Astrocyte of the cerebellum (primary cell): ENCODE data around the gene KRT39.

ENCODE experiments used
- DNase-seq: peaks from one replicate; pipeline ENCODE4 v3.0.0-alpha.2; 2011; ENCODE audit warnings: low read depth
- H3K4me3 ChIP-seq: 2 replicates; pipeline ENCODE4 v1.5.1; 2011; ENCODE audit warnings: mild to moderate bottlenecking, low read depth, low read length, moderate library complexity
- CTCF ChIP-seq: IDR thresholded peaks from 2 replicates; pipeline ENCODE4 v1.5.1; 2012; ENCODE audit warnings: low read length, low read depth, moderate library complexity, mild to moderate bottlenecking; ENCODE audit errors: missing control alignments
- in situ Hi-C: cut with HindIII; loops from 2 replicates; pipeline ENCODE4 v1.10.0; 2017; ENCODE audit warnings: low sequenced_read_pairs

The KRT39 gene

GRCh38 chr17:40938981-40939380 is 27.8 kb downstream of the KRT39 start:
- TF ChIP-seq CTCF: no peak
- H3K4me3 ChIP-seq: no peak overlapping the region
- in situ Hi-C loops: no loop called here
- DNase-seq: no peak

GRCh38 chr17:40937384-40937819 is 29.3 kb downstream of the KRT39 start, which contains the start of gene KRT23:
TSS of gene KRT23 (minus strand) at chr17:40937646. CDS start at chr17:40936603, 1,043 bp downstream.
- in situ Hi-C loops: no loop called here
- no peak for DNase-seq
- no peak within 1 kb of the TSS for H3K4me3 ChIP-seq
- TF ChIP-seq CTCF: no peak

DNA sequence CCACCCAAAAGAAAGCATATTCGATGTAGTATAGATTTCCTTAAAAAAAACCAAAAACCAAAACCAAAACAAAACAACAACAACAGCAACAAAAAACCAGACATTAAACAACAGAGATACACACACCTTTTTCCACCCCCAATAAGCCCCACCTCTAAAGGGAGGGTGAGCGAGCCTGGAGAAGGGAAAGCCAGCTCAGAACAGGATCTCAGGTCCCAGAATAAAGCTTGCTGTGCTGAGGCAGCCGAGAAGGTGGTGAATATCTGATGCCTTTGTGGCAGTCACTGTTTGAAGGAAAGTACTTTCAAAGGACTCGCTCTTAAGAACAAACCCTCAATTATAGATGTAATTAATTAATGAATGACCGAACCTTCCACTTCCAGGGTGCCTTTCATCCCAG is 29.8 kb downstream of the KRT39 start:
- TF ChIP-seq CTCF: no peak
- no peak overlapping the region for H3K4me3 ChIP-seq
- in situ Hi-C loops: no loop called here
- no peak for DNase-seq

DNA sequence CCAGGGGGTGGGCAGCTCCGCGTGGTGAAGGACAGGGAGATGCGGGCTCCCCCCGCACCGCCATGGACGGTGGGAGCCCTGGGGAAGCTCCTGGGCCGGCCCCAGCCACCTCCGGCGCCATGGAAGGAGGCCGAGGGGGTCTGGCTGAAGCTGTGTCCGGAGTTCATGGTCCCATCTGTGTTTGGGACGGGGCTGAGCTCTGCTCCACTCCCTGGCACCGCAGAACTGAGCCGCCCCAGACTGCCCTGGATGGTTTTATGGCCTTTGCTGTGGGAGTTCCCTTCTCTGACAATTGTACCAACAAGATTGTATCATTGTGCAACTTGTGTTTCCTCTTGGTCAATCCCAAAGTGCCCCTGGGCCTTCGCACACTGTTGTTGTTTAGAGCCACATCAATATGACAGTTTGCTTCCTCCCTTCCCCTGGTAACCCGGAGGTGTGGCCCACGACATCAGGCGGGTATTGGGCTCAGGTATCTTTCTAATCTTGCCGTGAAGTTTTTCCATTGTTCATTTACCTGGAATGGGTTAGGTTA is 30.2 kb downstream of the KRT39 start:
- in situ Hi-C loops: no loop called here
- DNase-seq: no peak
- no peak overlapping the region for H3K4me3 ChIP-seq
- no peak for TF ChIP-seq CTCF

DNA sequence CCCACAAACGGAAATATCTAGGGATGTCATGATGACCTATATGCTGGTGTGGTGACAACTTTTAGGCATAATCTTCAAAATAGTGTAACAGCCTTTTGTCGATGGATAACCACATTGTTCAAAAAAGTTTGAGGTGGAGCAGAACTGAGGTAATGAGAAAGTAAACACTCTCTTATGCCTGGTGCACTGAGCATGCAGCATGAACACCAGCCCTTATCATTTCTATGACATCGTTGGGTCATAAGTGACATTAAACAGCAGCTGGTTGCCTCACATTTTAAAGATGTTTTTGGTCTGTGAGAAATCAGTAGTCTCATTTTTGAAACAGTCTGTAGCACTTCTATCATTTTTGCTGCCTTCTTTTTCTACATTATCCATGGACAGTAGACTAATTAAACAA is 31.1 kb downstream of the KRT39 start:
- no peak for DNase-seq

DNA sequence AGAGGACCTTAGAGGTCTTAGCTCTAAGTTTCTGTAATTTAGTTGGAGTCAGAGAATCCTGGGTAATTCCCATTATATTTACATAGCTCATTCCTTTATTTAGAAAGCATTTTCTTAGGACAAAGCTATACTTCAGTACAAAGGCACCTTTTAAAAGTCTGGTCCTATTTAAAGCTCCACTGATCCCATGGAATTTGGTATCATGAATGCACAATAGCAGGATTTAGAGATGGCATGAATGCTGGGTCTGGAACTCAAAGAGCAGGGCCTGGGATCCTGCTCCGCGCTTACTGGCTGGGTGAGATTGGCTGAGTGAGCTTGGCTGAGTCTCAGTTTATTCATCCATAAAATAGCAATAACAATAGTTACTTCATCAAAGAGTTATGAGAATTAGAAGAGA is 34.1 kb downstream of the KRT39 start:
- DNase-seq: no peak
- in situ Hi-C loops: no loop called here
- no peak for TF ChIP-seq CTCF
- no peak overlapping the region for H3K4me3 ChIP-seq

More for the DNA sequence above, 31.1 kb downstream of the KRT39 start:
- no peak overlapping the region for H3K4me3 ChIP-seq
- no peak for TF ChIP-seq CTCF
- in situ Hi-C loops: no loop called here
